Measurements from ENCODE around the gene THUMPD3. TPM values are rescaled to one million over a fixed set of nuclear protein-coding genes. Genes with fewer than 3 reads are reported as not detected.

The THUMPD3 gene
- polyA plus RNA-seq, 3 donors = 10.2 to 13.1 (median 11.5) TPM

DNA sequence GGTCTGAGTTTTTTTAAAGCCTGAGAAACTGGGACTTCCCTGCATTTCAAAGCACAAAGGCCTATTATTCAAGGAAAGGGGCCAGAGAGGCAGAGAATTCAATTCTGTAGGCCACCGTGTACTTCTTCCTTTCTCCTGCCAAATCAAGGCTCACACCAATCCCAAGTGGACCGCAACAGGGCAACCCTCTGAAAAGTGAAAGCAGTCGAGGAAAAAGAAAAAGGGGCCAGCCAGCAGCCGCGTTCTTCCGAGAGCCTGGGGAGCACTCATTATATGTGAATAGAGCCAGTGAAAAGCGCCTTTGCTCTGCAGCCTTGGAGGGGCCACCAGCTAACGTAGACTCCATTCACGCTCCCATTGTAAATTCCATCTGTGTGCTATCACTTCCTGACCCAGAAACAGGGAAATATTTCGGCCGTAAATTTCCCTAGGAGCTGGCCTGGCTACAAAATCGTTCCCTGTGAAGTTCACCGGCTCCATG is 45.9 kb upstream of the THUMPD3 start:
- intact Hi-C loops (cut with micrococcal nuclease) = no loop called here
- Histone ChIP-seq H3K9me3 (replicated peaks in 1 of 2; ENCODE audit: control insufficient read depth in 1 of 2, insufficient read depth in 1 of 2, low read length in 2 of 2) (no peaks in the 10 kb centered on the region), H3K27me3 (ENCODE audit: control insufficient read depth in 2 of 2, insufficient read depth in 2 of 2, low read length in 2 of 2) (peaks cover 0 to 2% of the 10 kb centered on the region in 2 donors), H2AFZ (ENCODE audit: insufficient read depth, low read depth, low read length, poor library complexity, severe bottlenecking) (no peak overlapping the region), H3K79me2 (ENCODE audit: insufficient read depth, low read length) (no peaks in the 10 kb centered on the region), H3K36me3 (replicated peaks in 1 of 2; ENCODE audit: control insufficient read depth in 1 of 2, insufficient read depth in 2 of 2, low read length in 2 of 2) (no peaks in the 10 kb centered on the region), H3K4me3 (replicated peaks in 1 of 3; ENCODE audit: low read depth in 2 of 3, low read length in 3 of 3) (no peak overlapping the region), H4K20me1 (ENCODE audit: insufficient read depth, low read length) (no peaks in the 10 kb centered on the region), H3K4me1 (ENCODE audit: control insufficient read depth in 1 of 2, insufficient read depth in 2 of 2, low read length in 2 of 2) (no peaks in the 10 kb centered on the region), H3K4me2 (replicated peaks; ENCODE audit: extremely low read depth, low read length, poor library complexity, severe bottlenecking) (no peak overlapping the region), H3K9ac (ENCODE audit: insufficient read depth, low read length, poor library complexity, severe bottlenecking) (no peak overlapping the region), H3K27ac (ENCODE audit: low read depth in 1 of 2, low read length in 2 of 2) (no peak overlapping the region)
- Mint-ChIP-seq H3K4me3 (no peak overlapping the region), H3K27me3 (ENCODE audit: low read depth in 3 of 3) (peaks cover 7 to 12% (median 11%) of the 10 kb centered on the region in 3 donors), H3K9me3 (no peaks in the 10 kb centered on the region), H3K27ac (no peak overlapping the region), H3K4me1 (no peaks in the 10 kb centered on the region), H3K36me3 (no peaks in the 10 kb centered on the region)
- TF ChIP-seq, protein P1, sequence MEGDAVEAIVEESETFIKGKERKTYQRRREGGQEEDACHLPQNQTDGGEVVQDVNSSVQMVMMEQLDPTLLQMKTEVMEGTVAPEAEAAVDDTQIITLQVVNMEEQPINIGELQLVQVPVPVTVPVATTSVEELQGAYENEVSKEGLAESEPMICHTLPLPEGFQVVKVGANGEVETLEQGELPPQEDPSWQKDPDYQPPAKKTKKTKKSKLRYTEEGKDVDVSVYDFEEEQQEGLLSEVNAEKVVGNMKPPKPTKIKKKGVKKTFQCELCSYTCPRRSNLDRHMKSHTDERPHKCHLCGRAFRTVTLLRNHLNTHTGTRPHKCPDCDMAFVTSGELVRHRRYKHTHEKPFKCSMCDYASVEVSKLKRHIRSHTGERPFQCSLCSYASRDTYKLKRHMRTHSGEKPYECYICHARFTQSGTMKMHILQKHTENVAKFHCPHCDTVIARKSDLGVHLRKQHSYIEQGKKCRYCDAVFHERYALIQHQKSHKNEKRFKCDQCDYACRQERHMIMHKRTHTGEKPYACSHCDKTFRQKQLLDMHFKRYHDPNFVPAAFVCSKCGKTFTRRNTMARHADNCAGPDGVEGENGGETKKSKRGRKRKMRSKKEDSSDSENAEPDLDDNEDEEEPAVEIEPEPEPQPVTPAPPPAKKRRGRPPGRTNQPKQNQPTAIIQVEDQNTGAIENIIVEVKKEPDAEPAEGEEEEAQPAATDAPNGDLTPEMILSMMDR (IDR thresholded peaks at IDR 0.05) = no peak
- whole genome bisulfite sequencing (ENCODE audit: insufficient coverage) = 65% methylated on average over 6 of the region's 13 CpGs
- DNase-seq = no peak

DNA sequence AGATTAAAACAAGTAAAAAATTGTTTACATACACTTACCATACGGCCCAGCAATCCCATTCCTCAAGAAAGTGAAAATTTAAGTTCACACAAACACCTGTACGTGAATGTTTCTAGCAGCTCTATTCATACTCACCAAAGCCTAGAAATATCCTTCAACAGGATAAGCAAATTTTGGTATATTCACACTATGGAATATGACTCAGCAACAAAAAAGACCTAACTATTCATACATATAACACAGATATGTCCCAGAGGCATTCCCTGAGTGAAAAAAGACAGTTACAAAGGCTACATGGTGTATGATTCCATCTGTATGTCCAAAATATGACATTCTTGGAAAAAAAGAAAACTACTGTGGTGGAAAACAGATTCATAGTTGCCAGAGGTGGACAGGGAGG is 40.1 kb upstream of the THUMPD3 start:
- no peak overlapping the region for H3K4me3 ChIP-seq (replicated peaks in 1 of 3; ENCODE audit: low read depth in 2 of 3, low read length in 3 of 3)
- H3K9ac ChIP-seq (ENCODE audit: insufficient read depth, low read length, poor library complexity, severe bottlenecking) = no peak overlapping the region
- peaks cover 0 to 2% of the 10 kb centered on the region in 2 donors for H3K27me3 ChIP-seq (ENCODE audit: control insufficient read depth in 2 of 2, insufficient read depth in 2 of 2, low read length in 2 of 2)
- peaks cover 0 to 4% (median 0%) of the 10 kb centered on the region in 7 donors for H3K9me3 Mint-ChIP-seq
- no peaks in the 10 kb centered on the region for H3K4me1 ChIP-seq (ENCODE audit: control insufficient read depth in 1 of 2, insufficient read depth in 2 of 2, low read length in 2 of 2)
- no peak overlapping the region for H2AFZ ChIP-seq (ENCODE audit: insufficient read depth, low read depth, low read length, poor library complexity, severe bottlenecking)
- H3K36me3 ChIP-seq (replicated peaks in 1 of 2; ENCODE audit: control insufficient read depth in 1 of 2, insufficient read depth in 2 of 2, low read length in 2 of 2) = no peaks in the 10 kb centered on the region
- H3K9me3 ChIP-seq (replicated peaks in 1 of 2; ENCODE audit: control insufficient read depth in 1 of 2, insufficient read depth in 1 of 2, low read length in 2 of 2) = no peaks in the 10 kb centered on the region
- H3K36me3 Mint-ChIP-seq = no peaks in the 10 kb centered on the region
- TF ChIP-seq, protein P1 (IDR thresholded peaks at IDR 0.05) = no peak
- no peak for DNase-seq
- no peak overlapping the region for H3K27ac ChIP-seq (ENCODE audit: low read depth in 1 of 2, low read length in 2 of 2)
- intact Hi-C loops (cut with micrococcal nuclease) = no loop called here
- no peak overlapping the region for H3K4me2 ChIP-seq (replicated peaks; ENCODE audit: extremely low read depth, low read length, poor library complexity, severe bottlenecking)
- no peaks in the 10 kb centered on the region for H3K79me2 ChIP-seq (ENCODE audit: insufficient read depth, low read length)
- H3K4me1 Mint-ChIP-seq = no peaks in the 10 kb centered on the region
- peaks cover 4 to 8% (median 5%) of the 10 kb centered on the region in 3 donors for H3K27me3 Mint-ChIP-seq (ENCODE audit: low read depth in 3 of 3)
- H3K27ac Mint-ChIP-seq = no peak overlapping the region
- 100% methylated on average over 1 of the region's 2 CpGs for WGBS (ENCODE audit: insufficient coverage)
- H3K4me3 Mint-ChIP-seq = no peak overlapping the region
- no peaks in the 10 kb centered on the region for H4K20me1 ChIP-seq (ENCODE audit: insufficient read depth, low read length)
